Measurements from ENCODE around the gene PDE8B. TPM values are rescaled to one million over a fixed set of nuclear protein-coding genes. Genes with fewer than 3 reads are reported as not detected.

Gene PDE8B
- total RNA-seq, 1 experiment from 2014 or later = 0.07 TPM

DNA sequence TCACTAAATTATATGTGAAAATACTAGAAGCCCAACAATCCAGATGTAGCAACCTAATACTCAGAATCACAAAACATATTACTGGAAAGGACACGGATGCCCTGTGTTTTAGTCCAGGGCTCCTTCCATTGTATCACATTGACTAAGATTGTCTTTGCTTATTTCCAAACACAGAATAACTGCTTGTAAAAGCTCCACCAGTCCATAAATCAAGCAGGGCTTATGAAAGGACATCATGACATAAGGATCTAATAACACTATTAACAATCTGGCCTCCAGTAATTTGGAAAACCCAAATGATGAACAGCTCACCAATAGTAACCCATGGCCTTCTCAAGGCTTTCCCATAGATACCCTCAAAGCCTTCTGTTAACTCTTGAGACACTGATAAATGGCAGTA is 241.9 kb downstream of the PDE8B start:
- Histone ChIP-seq H3K79me2 (ENCODE audit: insufficient read depth, low read length) (no peaks in the 10 kb centered on the region), H2BK15ac (ENCODE audit: low read depth, low read length) (no peak overlapping the region), H3K9me3 (ENCODE audit: control insufficient read depth, low read depth, low read length) (no peaks in the 10 kb centered on the region), H4K5ac (ENCODE audit: insufficient read length, low read depth, low read length) (no peak overlapping the region), H3K27me3 (ENCODE audit: insufficient read depth, low read length) (no peaks in the 10 kb centered on the region), H3K18ac (ENCODE audit: insufficient read length, low read depth, low read length) (no peak overlapping the region), H2BK12ac (ENCODE audit: insufficient read length, low read depth, low read length) (no peak overlapping the region), H4K8ac (replicated peaks; ENCODE audit: insufficient read length, low read depth, low read length) (no peak overlapping the region), H4K20me1 (ENCODE audit: control insufficient read depth, insufficient read depth, insufficient read length) (no peaks in the 10 kb centered on the region), H3K79me1 (ENCODE audit: insufficient read depth, low read depth, low read length, poor library complexity, severe bottlenecking) (no peaks in the 10 kb centered on the region), H2AK5ac (ENCODE audit: insufficient read length, low read length) (no peak overlapping the region), H3T11ph (ENCODE audit: low read length) (no peak overlapping the region), H3K4me1 (ENCODE audit: insufficient read depth, low read length) (no peaks in the 10 kb centered on the region), H4K91ac (ENCODE audit: insufficient read length, low read depth, low read length) (no peak overlapping the region), H3K14ac (ENCODE audit: insufficient read depth, low read length) (no peak overlapping the region), H3K56ac (ENCODE audit: insufficient read length, low read depth, low read length) (no peak overlapping the region), H3K23me2 (ENCODE audit: insufficient read length, low read depth, low read length, poor library complexity, severe bottlenecking) (no peaks in the 10 kb centered on the region), H3K27ac (ENCODE audit: insufficient read length, low read depth, low read length) (no peak overlapping the region), H3K4me2 (ENCODE audit: insufficient read depth, insufficient read length, low read length) (no peak overlapping the region), H2BK120ac (ENCODE audit: low read depth, low read length, poor library complexity, severe bottlenecking) (no peak overlapping the region), H2BK5ac (ENCODE audit: insufficient read length, low read length) (no peak overlapping the region), H2AFZ (ENCODE audit: low read length) (no peak overlapping the region), H3K9ac (ENCODE audit: extremely low read depth, insufficient read length, low read length) (no peak overlapping the region), H3K23ac (ENCODE audit: insufficient read length, low read depth, low read length) (no peak overlapping the region), H2BK20ac (ENCODE audit: low read depth, low read length, poor library complexity, severe bottlenecking) (no peak overlapping the region), H3K4ac (ENCODE audit: low read depth, low read length) (no peak overlapping the region)
- Mint-ChIP-seq H3K4me3 (no peak overlapping the region), H3K27me3 (ENCODE audit: low read depth) (no peaks in the 10 kb centered on the region), H3K36me3 (ENCODE audit: insufficient read depth in 1 of 3, low read depth in 3 of 3) (peaks cover 14 to 29% (median 28%) of the 10 kb centered on the region in 3 experiments; a peak in 6 of 7 replicates), H3K9me3 (0 out of 5 replicates have a peak, but pooled peaks cover 0 to 2% of the 10 kb centered on the region in 2 experiments), H3K27ac (no peak overlapping the region), H3K4me1 (no peaks in the 10 kb centered on the region)
- TF ChIP-seq, protein P1, sequence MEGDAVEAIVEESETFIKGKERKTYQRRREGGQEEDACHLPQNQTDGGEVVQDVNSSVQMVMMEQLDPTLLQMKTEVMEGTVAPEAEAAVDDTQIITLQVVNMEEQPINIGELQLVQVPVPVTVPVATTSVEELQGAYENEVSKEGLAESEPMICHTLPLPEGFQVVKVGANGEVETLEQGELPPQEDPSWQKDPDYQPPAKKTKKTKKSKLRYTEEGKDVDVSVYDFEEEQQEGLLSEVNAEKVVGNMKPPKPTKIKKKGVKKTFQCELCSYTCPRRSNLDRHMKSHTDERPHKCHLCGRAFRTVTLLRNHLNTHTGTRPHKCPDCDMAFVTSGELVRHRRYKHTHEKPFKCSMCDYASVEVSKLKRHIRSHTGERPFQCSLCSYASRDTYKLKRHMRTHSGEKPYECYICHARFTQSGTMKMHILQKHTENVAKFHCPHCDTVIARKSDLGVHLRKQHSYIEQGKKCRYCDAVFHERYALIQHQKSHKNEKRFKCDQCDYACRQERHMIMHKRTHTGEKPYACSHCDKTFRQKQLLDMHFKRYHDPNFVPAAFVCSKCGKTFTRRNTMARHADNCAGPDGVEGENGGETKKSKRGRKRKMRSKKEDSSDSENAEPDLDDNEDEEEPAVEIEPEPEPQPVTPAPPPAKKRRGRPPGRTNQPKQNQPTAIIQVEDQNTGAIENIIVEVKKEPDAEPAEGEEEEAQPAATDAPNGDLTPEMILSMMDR (conservative IDR thresholded peaks at IDR 0.05) = no peak
- no CpG with 5 or more reads among the region's 1 CpG for WGBS (ENCODE audit: extremely low coverage, insufficient read length, low lambda C conversion rate)
- no peak for DNase-seq
